OCI-LY7 (cell line): ENCODE data around the gene UCK2. TPM values are rescaled to one million over a fixed set of nuclear protein-coding genes. Genes with fewer than 3 reads are reported as not detected.

ENCODE experiments used
- BruUV-seq: library from RNA; stranded (reverse); fragments of 400-500 nt; replicated peaks from 2 replicates; lab custom pipeline; 2021; lab: Mats Ljungman, UMichigan
- CTCF ChIA-PET: fragments of 300-600 bp; sonication (Branson Sonifier 250); formaldehyde crosslinking; loops from one replicate; lab custom pipeline; 2022; ENCODE audit warnings: antibody characterized with exemption; ENCODE audit not compliant: unreplicated experiment; lab: Charles Lee
- POLR2A ChIA-PET: fragments of 300-600 bp; sonication (Branson Sonifier 250); formaldehyde crosslinking; loops from one replicate; lab custom pipeline; 2022; ENCODE audit warnings: antibody characterized with exemption; lab: Charles Lee
- DNase-seq: peaks from one replicate; pipeline ENCODE4 v3.0.0-alpha.2; 2015; ENCODE audit warnings: low spot score
- H2AFZ ChIP-seq: fragments of 200-600 bp; sonication (generic), shearing (Covaris generic); 2 replicates; pipeline ENCODE4 v1.6.1; 2014; ENCODE audit warnings: mild to moderate bottlenecking, antibody characterized with exemption, low read length, moderate library complexity
- H3K27ac ChIP-seq: fragments of 200-600 bp; sonication (generic); 2 replicates; pipeline ENCODE4 v1.5.1; 2014; ENCODE audit warnings: mixed run types, low read depth, mild to moderate bottlenecking, moderate library complexity, low read length, inconsistent platforms; ENCODE audit not compliant: poor library complexity, severe bottlenecking
- H3K36me3 ChIP-seq: fragments of 200-600 bp; sonication (generic); 2 replicates; pipeline ENCODE4 v1.6.1; 2014; ENCODE audit warnings: mild to moderate bottlenecking, antibody characterized with exemption, low read length, moderate library complexity, mixed read lengths; ENCODE audit not compliant: insufficient read depth
- H3K4me1 ChIP-seq: fragments of 200-600 bp; sonication (generic); 2 replicates; pipeline ENCODE4 v1.5.1; 2014; ENCODE audit warnings: mild to moderate bottlenecking, low read length; ENCODE audit not compliant: insufficient read depth, poor library complexity, severe bottlenecking
- H3K4me2 ChIP-seq: fragments of 200-600 bp; sonication (generic); 2 replicates; pipeline ENCODE4 v1.6.1; 2014; ENCODE audit warnings: mild to moderate bottlenecking, low read length
- H3K4me3 ChIP-seq: fragments of 200-600 bp; sonication (generic); 2 replicates; pipeline ENCODE4 v1.5.1; 2014; ENCODE audit warnings: mild to moderate bottlenecking, low read depth, low read length; ENCODE audit not compliant: poor library complexity, severe bottlenecking
- H3K79me2 ChIP-seq: fragments of 200-600 bp; sonication (generic); 2 replicates; pipeline ENCODE4 v1.6.1; 2016; ENCODE audit warnings: low read depth, mild to moderate bottlenecking, low read length, moderate library complexity, mixed read lengths; ENCODE audit not compliant: insufficient read depth
- H3K9me2 ChIP-seq: fragments of 200-600 bp; sonication (generic); 2 replicates; pipeline ENCODE4 v1.6.1; 2016; ENCODE audit warnings: mild to moderate bottlenecking, low read length, mixed read lengths; ENCODE audit not compliant: insufficient read depth
- H3K9me3 ChIP-seq: fragments of 200-600 bp; sonication (generic); 2 replicates; pipeline ENCODE4 v1.6.1; 2014; ENCODE audit warnings: mild to moderate bottlenecking, mixed run types, low read length, mixed read lengths
- H4K20me1 ChIP-seq: fragments of 200-600 bp; sonication (generic); 2 replicates; pipeline ENCODE4 v1.6.1; 2014; ENCODE audit warnings: mild to moderate bottlenecking, antibody characterized with exemption, low read length, moderate library complexity, mixed read lengths; ENCODE audit not compliant: insufficient read depth
- EZH2phosphoT487 ChIP-seq: fragments of 200-600 bp; sonication (generic); IDR thresholded peaks from 2 replicates; pipeline ENCODE4 v1.6.1; 2018; ENCODE audit warnings: low read depth, borderline replicate concordance, mild to moderate bottlenecking, mixed run types, antibody characterized with exemption, low read length, moderate library complexity, mixed read lengths
- intact Hi-C: fragments of 100-400 bp; cut with micrococcal nuclease; formaldehyde crosslinking; loops from one replicate; pipeline ENCODE4 v1.10.0; 2022; ENCODE audit not compliant: unreplicated experiment
- total RNA-seq, 2 experiments: library from RNA; depleted of rRNA in 1 of 2; stranded (reverse); fragments of >200 nt in 1 of 2; shearing (Covaris generic) in 1 of 2; gene quantifications; 2 replicates each; pipeline ENCODE4 v1.2.3, GENCODE V29; 2014 to 2022
- TF ChIP-seq, protein P1 (sequence below): fragments of 200-600 bp; sonication (generic); conservative IDR thresholded peaks from 2 replicates; pipeline ENCODE4 v1.5.1; 2014; ENCODE audit warnings: mild to moderate bottlenecking, antibody characterized with exemption, low read length, moderate library complexity, mixed read lengths

The UCK2 gene
- total RNA-seq, 2 experiments from 2014 or later = 66.0 to 75.8 TPM

DNA sequence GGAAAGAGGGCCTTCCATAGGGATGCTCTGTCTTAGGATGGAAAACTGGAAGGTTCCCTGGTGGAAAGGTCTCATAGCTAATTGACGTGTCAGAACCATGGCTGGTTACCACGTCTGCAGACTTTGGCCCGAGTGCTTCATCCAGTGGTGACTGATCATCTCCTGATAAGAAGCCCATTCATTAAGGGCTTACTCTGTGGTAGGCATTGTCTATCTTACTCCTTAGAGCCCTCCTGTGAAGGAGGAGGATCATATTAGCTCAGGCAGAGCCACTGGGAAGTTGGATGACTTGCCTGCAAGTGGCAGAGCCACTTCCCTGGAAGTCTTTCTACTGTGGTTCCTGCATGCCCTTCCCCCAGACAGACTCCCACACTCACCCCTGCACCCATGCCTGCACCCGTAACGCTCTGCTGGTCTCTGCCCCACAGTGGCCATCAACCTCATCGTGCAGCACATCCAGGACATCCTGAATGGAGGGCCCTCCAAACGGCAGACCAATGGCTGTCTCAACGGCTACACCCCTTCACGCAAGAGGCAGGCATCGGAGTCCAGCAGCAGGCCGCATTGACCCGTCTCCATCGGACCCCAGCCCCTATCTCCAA is 79.9 kb downstream of the UCK2 start:
- TF ChIP-seq, protein P1, sequence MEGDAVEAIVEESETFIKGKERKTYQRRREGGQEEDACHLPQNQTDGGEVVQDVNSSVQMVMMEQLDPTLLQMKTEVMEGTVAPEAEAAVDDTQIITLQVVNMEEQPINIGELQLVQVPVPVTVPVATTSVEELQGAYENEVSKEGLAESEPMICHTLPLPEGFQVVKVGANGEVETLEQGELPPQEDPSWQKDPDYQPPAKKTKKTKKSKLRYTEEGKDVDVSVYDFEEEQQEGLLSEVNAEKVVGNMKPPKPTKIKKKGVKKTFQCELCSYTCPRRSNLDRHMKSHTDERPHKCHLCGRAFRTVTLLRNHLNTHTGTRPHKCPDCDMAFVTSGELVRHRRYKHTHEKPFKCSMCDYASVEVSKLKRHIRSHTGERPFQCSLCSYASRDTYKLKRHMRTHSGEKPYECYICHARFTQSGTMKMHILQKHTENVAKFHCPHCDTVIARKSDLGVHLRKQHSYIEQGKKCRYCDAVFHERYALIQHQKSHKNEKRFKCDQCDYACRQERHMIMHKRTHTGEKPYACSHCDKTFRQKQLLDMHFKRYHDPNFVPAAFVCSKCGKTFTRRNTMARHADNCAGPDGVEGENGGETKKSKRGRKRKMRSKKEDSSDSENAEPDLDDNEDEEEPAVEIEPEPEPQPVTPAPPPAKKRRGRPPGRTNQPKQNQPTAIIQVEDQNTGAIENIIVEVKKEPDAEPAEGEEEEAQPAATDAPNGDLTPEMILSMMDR = no peak
- no peak for TF ChIP-seq EZH2phosphoT487
- intact Hi-C loops = no loop called here
- no peaks in the 10 kb centered on the region for H3K79me2 ChIP-seq
- no peak overlapping the region for H3K4me2 ChIP-seq
- H2AFZ ChIP-seq = no peak overlapping the region
- peaks cover under 1% of the 10 kb centered on the region for H3K4me1 ChIP-seq
- BruUV-seq = no TSS peak
- H3K9me2 ChIP-seq = no peaks in the 10 kb centered on the region
- H3K9me3 ChIP-seq = no peaks in the 10 kb centered on the region
- no peak overlapping the region for H3K4me3 ChIP-seq
- CTCF ChIA-PET = no interaction called here
- DNase-seq = no peak
- H3K27ac ChIP-seq = no peak overlapping the region
- peaks cover 65% of the 10 kb centered on the region for H3K36me3 ChIP-seq
- no peaks in the 10 kb centered on the region for H4K20me1 ChIP-seq
- POLR2A ChIA-PET = interaction anchor here (0.6 to 1.3 kb wide), 2 partner anchors 12 to 203 kb away, joined by 3 to 4 read pairs; no protein-coding TSS in a partner anchor

DNA sequence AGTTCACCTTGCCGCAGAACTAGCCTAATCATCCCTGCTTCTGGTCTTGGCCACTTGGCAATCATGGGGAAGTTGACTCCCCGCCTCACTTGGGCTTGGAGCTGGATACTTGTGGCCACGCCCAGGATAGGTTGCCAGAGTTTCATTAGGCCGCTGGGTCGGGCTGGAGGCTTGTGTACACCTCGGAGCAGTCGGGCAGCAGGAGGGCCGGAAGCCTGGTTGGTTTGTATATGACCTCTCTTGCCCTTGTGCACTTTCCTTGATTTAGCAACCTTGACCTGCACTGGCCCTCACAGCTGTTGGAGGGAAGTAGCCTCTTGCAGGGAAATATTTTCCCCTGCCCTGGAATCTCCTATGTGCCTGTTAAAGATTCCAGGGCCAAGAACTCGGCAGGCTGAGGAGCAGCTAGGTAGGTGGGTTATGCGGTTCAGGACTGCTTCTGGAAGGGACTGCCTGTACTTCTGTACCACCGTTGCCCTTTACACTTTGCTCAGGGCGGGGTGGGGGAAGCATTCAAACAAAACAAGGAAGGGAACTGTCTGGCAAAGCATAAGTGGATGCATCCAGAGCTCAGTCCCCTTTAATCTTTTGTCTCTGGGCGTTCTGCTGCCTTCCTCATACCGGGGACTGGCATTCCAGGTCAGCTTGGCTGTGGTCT is 83.5 kb downstream of the UCK2 start:
- intact Hi-C loops = loop anchor here (5.0 kb wide), 2 partner anchors 84 to 519 kb away; partner anchors contain the start of gene UCK2
- no TSS peak for BruUV-seq
- Histone ChIP-seq H3K4me3 (no peak overlapping the region), H3K9me3 (no peaks in the 10 kb centered on the region), H2AFZ (no peak overlapping the region), H3K36me3 (peaks cover 33% of the 10 kb centered on the region), H3K79me2 (no peaks in the 10 kb centered on the region), H3K4me2 (no peak overlapping the region), H3K9me2 (no peaks in the 10 kb centered on the region), H3K27ac (no peak overlapping the region), H4K20me1 (no peaks in the 10 kb centered on the region; the same call in 1 of the 2 replicates), H3K4me1 (peaks cover 7% of the 10 kb centered on the region)
- no peak for DNase-seq
- TF ChIP-seq, protein P1 = no peak
- TF ChIP-seq EZH2phosphoT487 = no peak
- POLR2A ChIA-PET = interaction anchor here (0.6 to 1.2 kb wide), 2 partner anchors 180 to 311 kb away, joined by 3 to 4 read pairs; no protein-coding TSS in a partner anchor
- CTCF ChIA-PET = no interaction called here
